Testis (tissue), 3 donors: ENCODE results near the gene MAN2A1. TPM values are rescaled to one million over a fixed set of nuclear protein-coding genes. Genes with fewer than 3 reads are reported as not detected.

Experiments used
- DNase-seq: peaks from one replicate; pipeline ENCODE4 v3.0.0-alpha.2; 2019
- H3K27ac ChIP-seq, 2 donors: fragments of 200-600 bp; sonication (generic); one replicate each; pipeline ENCODE4 v1.5.1; 2019
- H3K27me3 ChIP-seq: fragments of 200-600 bp; sonication (generic); one replicate; pipeline ENCODE4 v1.5.1; 2019
- H3K36me3 ChIP-seq: fragments of 200-600 bp; sonication (generic); one replicate; pipeline ENCODE4 v1.5.1; 2017; ENCODE audit warnings: low read depth; ENCODE audit errors: missing control alignments
- H3K4me1 ChIP-seq: fragments of 200-600 bp; sonication (generic); one replicate; pipeline ENCODE4 v1.5.1; 2019
- H3K4me3 ChIP-seq, 2 donors: fragments of 200-600 bp; sonication (generic); one replicate each; pipeline ENCODE4 v1.5.1; 2017 to 2019
- H3K9me3 ChIP-seq: fragments of 200-600 bp; sonication (generic); one replicate; pipeline ENCODE4 v1.5.1; 2017
- POLR2A ChIP-seq: fragments of 450-650 bp; IDR thresholded peaks from one replicate; pipeline ENCODE4 v1.6.1; 2017; ENCODE audit warnings: antibody characterized with exemption, mild to moderate bottlenecking, moderate library complexity
- WGBS, 2 donors: methylation state at CpG; one replicate each; pipeline ENCODE4 v1.1.5; 2018; 5-methylcytosine and 5-hydroxymethylcytosine counted together
- intact Hi-C: fragments of 100-400 bp; cut with DNase I; formaldehyde crosslinking; loops from one replicate; pipeline ENCODE4 v1.15.1; 2023; ENCODE audit warnings: low total_unique reads
- polyA plus RNA-seq: library from polyadenylated mRNA; stranded (reverse); fragments of 350-450 nt; fragmentation: Illumina TruSeq; extraction: RNeasy Lipid Tissue Mini Kit (QIAGEN cat#74804); gene quantifications from one replicate; pipeline ENCODE4 v1.2.3, GENCODE V29; 2014; ENCODE audit warnings: low read depth, low replicate concordance; ENCODE audit not compliant: insufficient read depth
- total RNA-seq, 2 donors: library from RNA; depleted of rRNA; stranded (reverse); fragments of >200 nt; gene quantifications; one replicate each; pipeline ENCODE4 v1.2.3, GENCODE V29; 2016
- TF ChIP-seq, protein P1 (sequence below), 3 experiments: fragments of 450-650 bp in 2 of 3; fragments of 200-600 bp in 1 of 3; sonication (generic) in 1 of 3; IDR thresholded peaks; one replicate each; pipeline ENCODE4 v1.5.1; 2016 to 2019; ENCODE audit warnings: antibody characterized with exemption in 3 of 3, mild to moderate bottlenecking in 2 of 3, moderate library complexity in 1 of 3

MAN2A1 gene
- total and polyA plus RNA-seq, 3 donors from 2014 or later: 36.0 to 80.5 (median 55.6) TPM

DNA sequence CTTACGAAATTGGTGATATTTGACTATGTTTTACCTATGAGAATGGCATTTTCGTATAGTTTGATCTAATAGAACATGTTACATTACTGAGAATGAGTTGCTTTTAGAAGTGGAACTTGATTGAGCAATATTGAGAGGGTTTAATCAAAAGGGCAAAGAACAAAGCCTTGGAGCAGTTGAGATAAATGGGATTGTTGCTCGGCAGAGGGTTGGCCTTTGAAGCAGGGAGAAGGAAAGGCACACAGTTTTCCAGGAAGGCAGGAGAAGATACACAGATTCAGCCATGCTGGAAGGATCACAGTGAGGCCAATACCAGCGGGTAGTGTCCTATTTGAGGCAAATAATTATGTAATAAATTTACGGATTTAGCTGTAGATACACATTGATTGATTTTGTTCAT lies 19.5 kb downstream of the MAN2A1 start:
- DNase-seq: no peak
- 90% methylated on average over 5 of the region's 5 CpGs for WGBS, 2 donors
- no peak overlapping the region for H3K4me3 ChIP-seq
- H3K36me3 ChIP-seq: no peaks in the 10 kb centered on the region
- intact Hi-C loops: no loop called here
- TF ChIP-seq, protein P1, sequence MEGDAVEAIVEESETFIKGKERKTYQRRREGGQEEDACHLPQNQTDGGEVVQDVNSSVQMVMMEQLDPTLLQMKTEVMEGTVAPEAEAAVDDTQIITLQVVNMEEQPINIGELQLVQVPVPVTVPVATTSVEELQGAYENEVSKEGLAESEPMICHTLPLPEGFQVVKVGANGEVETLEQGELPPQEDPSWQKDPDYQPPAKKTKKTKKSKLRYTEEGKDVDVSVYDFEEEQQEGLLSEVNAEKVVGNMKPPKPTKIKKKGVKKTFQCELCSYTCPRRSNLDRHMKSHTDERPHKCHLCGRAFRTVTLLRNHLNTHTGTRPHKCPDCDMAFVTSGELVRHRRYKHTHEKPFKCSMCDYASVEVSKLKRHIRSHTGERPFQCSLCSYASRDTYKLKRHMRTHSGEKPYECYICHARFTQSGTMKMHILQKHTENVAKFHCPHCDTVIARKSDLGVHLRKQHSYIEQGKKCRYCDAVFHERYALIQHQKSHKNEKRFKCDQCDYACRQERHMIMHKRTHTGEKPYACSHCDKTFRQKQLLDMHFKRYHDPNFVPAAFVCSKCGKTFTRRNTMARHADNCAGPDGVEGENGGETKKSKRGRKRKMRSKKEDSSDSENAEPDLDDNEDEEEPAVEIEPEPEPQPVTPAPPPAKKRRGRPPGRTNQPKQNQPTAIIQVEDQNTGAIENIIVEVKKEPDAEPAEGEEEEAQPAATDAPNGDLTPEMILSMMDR (IDR thresholded peaks at IDR 0.05): no peak
- no peak for TF ChIP-seq POLR2A
- H3K9me3 ChIP-seq: no peaks in the 10 kb centered on the region
- H3K27ac ChIP-seq: no peak overlapping the region
- no peaks in the 10 kb centered on the region for H3K27me3 ChIP-seq
- no peaks in the 10 kb centered on the region for H3K4me1 ChIP-seq

DNA sequence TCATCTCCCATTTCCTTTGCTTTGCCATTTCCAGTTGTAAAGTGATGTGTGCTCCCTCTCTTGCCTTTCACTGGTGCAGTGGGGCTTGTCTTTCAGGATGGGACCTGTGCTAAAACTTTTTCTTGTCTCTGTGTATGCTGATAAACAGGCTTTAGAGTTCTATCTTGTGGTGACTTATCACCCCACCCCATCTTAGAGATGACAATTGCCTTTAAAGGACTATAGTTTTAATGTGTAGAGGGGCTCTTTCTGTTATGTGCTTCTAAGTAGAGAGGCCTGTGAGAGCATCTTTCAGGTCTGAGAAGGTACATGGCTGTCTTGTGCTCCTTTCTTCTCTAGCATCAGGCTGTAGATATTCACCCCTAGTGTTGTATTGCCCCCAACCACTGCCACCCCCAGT lies 21.9 kb downstream of the MAN2A1 start:
- no peaks in the 10 kb centered on the region for H3K36me3 ChIP-seq
- no peaks in the 10 kb centered on the region for H3K4me1 ChIP-seq
- H3K27me3 ChIP-seq: no peaks in the 10 kb centered on the region
- no peak overlapping the region for H3K27ac ChIP-seq
- TF ChIP-seq POLR2A: no peak
- TF ChIP-seq, protein P1 (IDR thresholded peaks at IDR 0.05): no peak
- no peaks in the 10 kb centered on the region for H3K9me3 ChIP-seq
- intact Hi-C loops: no loop called here
- H3K4me3 ChIP-seq: no peak overlapping the region
- DNase-seq: no peak

DNA sequence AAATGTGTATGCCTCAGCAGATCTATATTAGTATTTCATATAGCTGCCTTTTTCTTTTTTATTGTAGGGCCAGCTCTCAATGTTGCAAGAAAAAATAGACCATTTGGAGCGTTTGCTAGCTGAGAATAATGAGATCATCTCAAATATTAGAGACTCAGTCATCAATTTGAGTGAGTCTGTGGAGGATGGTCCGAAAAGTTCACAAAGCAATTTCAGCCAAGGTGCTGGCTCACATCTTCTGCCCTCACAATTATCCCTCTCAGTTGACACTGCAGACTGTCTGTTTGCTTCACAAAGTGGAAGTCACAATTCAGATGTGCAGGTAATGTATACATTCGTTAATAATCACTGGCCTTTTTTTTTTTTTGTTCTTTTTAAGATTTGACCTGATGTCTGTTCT lies 23.7 kb downstream of the MAN2A1 start:
- Histone ChIP-seq H3K27ac (no peak overlapping the region), H3K4me1 (no peaks in the 10 kb centered on the region), H3K27me3 (no peaks in the 10 kb centered on the region), H3K36me3 (no peaks in the 10 kb centered on the region), H3K9me3 (no peaks in the 10 kb centered on the region), H3K4me3 (no peak overlapping the region)
- WGBS, 2 donors: 63 to 76% methylated on average over 3 of the region's 3 CpGs
- no peak for DNase-seq
- intact Hi-C loops: no loop called here
- TF ChIP-seq POLR2A: no peak
- TF ChIP-seq, protein P1 (IDR thresholded peaks at IDR 0.05): no peak

DNA sequence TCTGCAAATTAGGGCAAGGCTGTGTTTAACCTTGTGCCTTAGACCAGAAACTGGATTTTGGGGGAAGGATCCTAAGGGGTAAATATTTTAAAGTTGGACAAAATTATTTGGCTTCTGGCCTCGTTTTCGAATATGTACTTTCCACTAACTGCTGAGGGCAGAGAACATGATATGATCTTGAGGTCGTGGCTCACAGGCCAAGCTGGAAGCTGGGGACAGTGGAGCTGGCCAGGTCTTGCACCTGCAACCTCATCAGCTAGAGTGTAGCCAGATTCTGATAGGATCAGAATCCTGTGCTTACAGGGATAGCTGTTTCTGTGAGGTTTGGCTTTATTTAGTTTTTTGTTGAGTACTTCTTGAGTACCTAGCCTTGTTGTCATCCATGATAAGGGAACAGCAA lies 24.9 kb downstream of the MAN2A1 start:
- Histone ChIP-seq H3K4me1 (no peaks in the 10 kb centered on the region), H3K4me3 (no peak overlapping the region), H3K27ac (no peak overlapping the region), H3K36me3 (no peaks in the 10 kb centered on the region), H3K9me3 (no peaks in the 10 kb centered on the region), H3K27me3 (no peaks in the 10 kb centered on the region)
- no peak for TF ChIP-seq POLR2A
- TF ChIP-seq, protein P1 (IDR thresholded peaks at IDR 0.05): no peak
- DNase-seq: no peak
- intact Hi-C loops: no loop called here
- WGBS, 2 donors: 43 to 46% methylated on average over 3 of the region's 3 CpGs

DNA sequence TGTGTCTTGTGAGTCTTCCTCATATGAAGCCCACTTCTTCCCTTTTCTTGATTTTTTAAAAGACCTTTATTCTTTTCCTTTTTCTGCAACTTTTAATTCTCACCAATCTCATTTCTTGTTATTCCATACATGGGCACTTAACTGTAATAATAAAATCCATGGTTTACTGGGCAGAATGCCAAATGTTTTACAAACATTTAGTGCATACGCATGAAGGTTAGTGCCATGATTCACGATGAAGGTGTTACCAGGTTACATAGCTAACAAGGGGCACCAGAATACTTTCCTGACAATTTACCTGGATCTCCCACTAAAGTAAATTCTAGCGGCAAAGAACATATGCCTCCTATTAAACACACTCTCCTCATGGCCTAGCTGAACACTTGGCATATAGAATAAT lies 28.5 kb downstream of the MAN2A1 start:
- no peak for TF ChIP-seq POLR2A
- TF ChIP-seq, protein P1 (IDR thresholded peaks at IDR 0.05): no peak
- Histone ChIP-seq H3K9me3 (no peaks in the 10 kb centered on the region), H3K36me3 (no peaks in the 10 kb centered on the region), H3K4me1 (no peaks in the 10 kb centered on the region), H3K27me3 (no peaks in the 10 kb centered on the region), H3K27ac (no peak overlapping the region), H3K4me3 (no peak overlapping the region)
- intact Hi-C loops: no loop called here
- no peak for DNase-seq
- WGBS, 2 donors: 80 to 89% methylated on average over 3 of the region's 3 CpGs
